CD8-positive, alpha-beta memory T cell (primary cell): ENCODE measurements around the gene AP3S2. TPM values are rescaled to one million over a fixed set of nuclear protein-coding genes. Genes with fewer than 3 reads are reported as not detected.
A peak's percentile ranks its signal among the peaks of the same experiment; 100 is the strongest.

Experiments
- CTCF ChIA-PET: fragments of 350-600 bp; sonication (Branson Sonifier 250); formaldehyde crosslinking; loops from one replicate; lab custom pipeline; 2021; ENCODE audit warnings: antibody characterized with exemption; lab: Charles Lee
- POLR2A ChIA-PET: fragments of 350-600 bp; sonication (Branson Sonifier 250); formaldehyde crosslinking; loops from one replicate; lab custom pipeline; 2021; ENCODE audit warnings: antibody characterized with exemption; lab: Charles Lee
- DNase-seq, 5 donors: peaks; one replicate each; pipeline versions ENCODE4 v3.0.0 to v3.0.0-alpha.2; 2020 to 2022; ENCODE audit warnings: mixed read lengths in 1 of 5
- H3K27ac ChIP-seq: one replicate; pipeline ENCODE4 v1.7.0; 2013; ENCODE audit warnings: low read depth, mild to moderate bottlenecking, low read length, moderate library complexity
- H3K27me3 ChIP-seq: 2 replicates; pipeline ENCODE4 v1.7.0; 2013; ENCODE audit warnings: low read length, mild to moderate bottlenecking; ENCODE audit not compliant: insufficient read depth, poor library complexity, severe bottlenecking
- H3K36me3 ChIP-seq: 2 replicates; pipeline ENCODE4 v1.7.0; 2013; ENCODE audit warnings: mild to moderate bottlenecking, low read length, moderate library complexity; ENCODE audit not compliant: insufficient read depth
- H3K4me1 ChIP-seq: 2 replicates; pipeline ENCODE4 v1.7.0; 2013; ENCODE audit warnings: mild to moderate bottlenecking, low read length, moderate library complexity; ENCODE audit not compliant: insufficient read depth
- H3K4me3 ChIP-seq: 2 replicates; pipeline ENCODE4 v1.7.0; 2013; ENCODE audit warnings: mild to moderate bottlenecking, low read length
- H3K9me3 ChIP-seq: 2 replicates; pipeline ENCODE4 v1.7.0; 2013; ENCODE audit warnings: mild to moderate bottlenecking, low read length
- H3K27ac Mint-ChIP-seq, 8 donors: one replicate each; pipeline ENCODE4 v1.8.0; 2020 to 2021; ENCODE audit warnings: mixed read lengths in 8 of 8, mild to moderate bottlenecking in 6 of 8, inconsistent platforms in 3 of 8, moderate library complexity in 3 of 8
- H3K27me3 Mint-ChIP-seq, 2 donors: one replicate each; pipeline ENCODE4 v1.8.0; 2020 to 2021; ENCODE audit warnings: mixed read lengths in 2 of 2, mild to moderate bottlenecking in 1 of 2, moderate library complexity in 1 of 2
- H3K36me3 Mint-ChIP-seq, 3 donors: one replicate each; pipeline ENCODE4 v1.8.0; 2020 to 2021; ENCODE audit warnings: mixed read lengths in 3 of 3, inconsistent platforms in 1 of 3, mild to moderate bottlenecking in 1 of 3
- H3K4me1 Mint-ChIP-seq, 3 donors: one replicate each; pipeline ENCODE4 v1.8.0; 2020 to 2021; ENCODE audit warnings: mixed read lengths in 3 of 3, inconsistent platforms in 1 of 3, mild to moderate bottlenecking in 1 of 3
- H3K4me3 Mint-ChIP-seq, 7 donors: one replicate each; pipeline ENCODE4 v1.8.0; 2020 to 2021; ENCODE audit warnings: mixed read lengths in 7 of 7, mild to moderate bottlenecking in 6 of 7, moderate library complexity in 4 of 7, inconsistent platforms in 2 of 7
- H3K9me3 Mint-ChIP-seq, 5 donors: one replicate each; pipeline ENCODE4 v1.8.0; 2020 to 2022; ENCODE audit warnings: mixed read lengths in 5 of 5, mild to moderate bottlenecking in 3 of 5, moderate library complexity in 2 of 5, inconsistent platforms in 1 of 5
- polyA plus RNA-seq: library from polyadenylated mRNA; unstranded; fragments of 300-500 nt; fragmentation: Illumina TruSeq; gene quantifications from one replicate; pipeline ENCODE4 v1.2.3, GENCODE V29; 2021
- total RNA-seq, 2 experiments: library from RNA; stranded (reverse); gene quantifications; one replicate each; pipeline ENCODE4 v1.2.3, GENCODE V29; 2021

AP3S2 gene
- total and polyA plus RNA-seq, 3 experiments from 2014 or later = 23.5 to 35.8 (median 24.5) TPM

DNA sequence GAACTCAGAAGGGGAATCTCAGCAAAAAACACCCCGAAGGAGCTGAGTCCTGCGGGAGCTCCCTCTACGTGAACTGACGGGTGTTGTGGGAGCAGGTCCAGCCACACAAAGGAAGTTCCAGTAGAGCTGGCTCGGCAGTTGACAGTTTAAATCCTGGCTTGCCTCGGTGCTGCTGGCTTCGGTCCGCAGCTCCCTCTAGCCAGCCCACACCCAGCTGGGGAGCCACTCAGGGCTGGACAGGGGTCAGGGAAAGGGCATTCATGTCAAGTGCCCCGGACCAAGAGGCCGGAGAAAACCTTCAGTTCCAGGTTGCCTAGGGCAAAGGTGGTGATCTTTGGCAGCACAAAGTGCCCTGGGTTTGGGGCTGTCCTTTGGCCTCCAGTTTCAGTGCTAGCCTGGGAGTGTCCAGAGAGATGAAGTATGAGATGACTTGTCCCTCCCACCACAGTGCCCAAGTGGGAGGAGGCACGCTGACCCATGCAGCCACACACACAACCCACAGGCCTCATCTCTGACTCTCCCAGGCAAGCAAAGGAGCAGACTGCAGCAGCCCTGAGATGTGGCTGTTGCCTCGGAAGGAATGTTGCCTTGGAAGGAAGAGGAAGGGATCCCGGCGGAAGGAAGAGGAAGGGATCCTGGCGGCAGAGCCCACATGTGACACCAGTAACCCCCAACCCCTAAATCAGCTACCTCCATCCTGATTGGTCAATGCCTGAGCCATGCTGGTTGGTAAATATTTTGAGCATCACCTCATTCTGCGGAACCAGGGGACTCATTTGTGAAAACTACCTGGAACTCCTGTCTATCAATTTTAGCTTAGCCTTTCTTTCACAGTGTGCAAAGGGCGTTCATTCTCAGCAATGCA lies 65.3 kb downstream of the AP3S2 start:
- no peak overlapping the region for H3K27ac ChIP-seq
- H3K27me3 ChIP-seq = no peaks in the 10 kb centered on the region
- H3K4me1 Mint-ChIP-seq = no peaks in the 10 kb centered on the region
- peak overlapping the region in 1 of 8 donors; percentile 29 for H3K27ac Mint-ChIP-seq
- ChIA-PET POLR2A (no interaction called here), CTCF (interaction anchor here (1.5 kb wide), 1 partner anchor 46 kb away, joined by 5 read pairs; no protein-coding TSS in a partner anchor)
- no peak overlapping the region for H3K4me3 Mint-ChIP-seq
- H3K9me3 ChIP-seq = no peaks in the 10 kb centered on the region
- H3K36me3 ChIP-seq = peaks cover 7% of the 10 kb centered on the region
- H3K4me3 ChIP-seq = no peak overlapping the region
- no peaks in the 10 kb centered on the region for H3K9me3 Mint-ChIP-seq
- no peaks in the 10 kb centered on the region for H3K4me1 ChIP-seq
- peaks cover 5 to 18% (median 5%) of the 10 kb centered on the region in 3 donors for H3K36me3 Mint-ChIP-seq
- DNase-seq = no peak
- H3K27me3 Mint-ChIP-seq = peaks cover 2 to 5% of the 10 kb centered on the region in 2 donors

DNA sequence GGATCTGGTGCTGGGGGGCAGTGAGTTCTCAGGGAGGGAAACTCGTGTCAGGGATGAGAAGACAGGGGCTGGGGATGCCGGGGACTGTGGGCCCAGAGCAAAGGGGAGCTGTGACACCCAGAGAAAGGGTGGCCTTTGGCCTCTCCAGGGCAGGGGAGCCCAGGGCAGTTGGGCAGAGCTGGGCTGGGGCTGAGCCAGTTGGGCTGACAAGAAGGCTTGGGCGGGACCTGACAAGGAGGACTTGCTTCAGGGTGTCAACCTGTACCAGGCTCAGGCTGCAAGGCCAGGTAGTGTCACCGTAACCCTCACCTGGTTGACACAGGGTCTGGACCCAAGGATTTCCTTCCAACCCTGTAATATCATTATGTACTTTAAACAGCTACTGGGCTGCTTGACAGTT lies 66.0 kb downstream of the AP3S2 start:
- peaks cover under 1% of the 10 kb centered on the region for H3K36me3 ChIP-seq
- Mint-ChIP-seq H3K27me3 (peaks cover 2 to 5% of the 10 kb centered on the region in 2 donors), H3K4me3 (no peak overlapping the region), H3K36me3 (peaks cover 0 to 11% (median 0%) of the 10 kb centered on the region in 3 donors), H3K4me1 (no peaks in the 10 kb centered on the region), H3K9me3 (no peaks in the 10 kb centered on the region), H3K27ac (no peak overlapping the region)
- no peak overlapping the region for H3K27ac ChIP-seq
- no peaks in the 10 kb centered on the region for H3K9me3 ChIP-seq
- CTCF ChIA-PET = interaction anchor here (1.5 kb wide), 1 partner anchor 47 kb away, joined by 5 read pairs; no protein-coding TSS in a partner anchor
- no peaks in the 10 kb centered on the region for H3K4me1 ChIP-seq
- no peaks in the 10 kb centered on the region for H3K27me3 ChIP-seq
- no peak overlapping the region for H3K4me3 ChIP-seq
- POLR2A ChIA-PET = no interaction called here
- no peak for DNase-seq

DNA sequence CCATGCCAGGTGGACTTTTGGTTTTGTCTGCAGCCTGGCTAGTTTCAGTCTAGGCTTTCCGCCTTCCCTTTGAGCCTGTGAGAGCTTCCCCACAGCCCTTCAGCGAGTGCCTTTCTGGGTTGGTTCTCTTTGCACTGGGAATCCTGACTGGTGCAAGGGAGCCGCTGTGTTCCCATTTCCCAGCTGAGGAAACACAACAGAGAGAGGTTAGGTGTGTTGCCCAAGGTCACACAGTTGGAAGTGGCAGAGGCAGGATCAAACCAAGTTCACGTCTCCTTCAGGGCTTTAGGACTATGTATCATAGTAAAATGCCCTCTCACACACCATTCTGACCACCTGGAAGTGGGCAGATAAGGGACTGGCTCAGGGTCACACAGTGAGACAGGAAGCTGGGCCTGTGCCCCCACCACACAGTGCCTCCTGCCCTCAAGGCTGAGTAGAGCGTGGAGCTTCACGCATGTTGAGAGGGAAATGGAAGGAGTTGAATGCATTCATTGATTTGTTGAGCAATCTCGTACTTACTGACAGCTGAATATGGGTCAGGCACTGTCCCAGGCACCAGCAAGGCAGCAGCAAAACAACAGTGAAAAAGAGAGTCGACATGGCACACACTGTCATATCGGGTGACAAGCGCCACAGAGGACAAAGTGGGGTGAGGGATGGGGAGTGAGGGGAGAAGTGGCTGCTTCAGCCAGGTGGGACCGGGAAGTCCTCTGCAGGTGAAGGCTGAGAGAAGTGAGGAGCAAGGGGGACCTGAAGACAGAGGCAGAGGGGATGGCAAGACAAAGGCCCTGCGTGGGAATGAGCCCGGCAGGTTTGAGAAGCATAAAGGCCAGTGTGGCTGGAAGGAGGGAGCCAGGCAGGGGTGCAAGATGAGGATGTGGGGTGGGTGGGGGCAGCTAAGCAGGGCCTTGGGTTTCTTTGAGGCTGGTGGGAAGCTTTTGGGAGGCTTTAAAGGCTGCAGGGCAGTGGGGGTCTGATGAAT lies 66.8 kb downstream of the AP3S2 start:
- no peaks in the 10 kb centered on the region for H3K36me3 ChIP-seq
- H3K4me1 Mint-ChIP-seq = no peaks in the 10 kb centered on the region
- no peaks in the 10 kb centered on the region for H3K27me3 ChIP-seq
- H3K27ac ChIP-seq = no peak overlapping the region
- H3K4me3 Mint-ChIP-seq = no peak overlapping the region
- POLR2A ChIA-PET = no interaction called here
- H3K27me3 Mint-ChIP-seq = peaks cover 4 to 14% of the 10 kb centered on the region in 2 donors
- DNase-seq = no peak
- H3K36me3 Mint-ChIP-seq = peaks cover 0 to 7% (median 0%) of the 10 kb centered on the region in 3 donors
- peak overlapping the region in 1 of 8 donors; percentile 70 for H3K27ac Mint-ChIP-seq
- no peaks in the 10 kb centered on the region for H3K4me1 ChIP-seq
- no peaks in the 10 kb centered on the region for H3K9me3 Mint-ChIP-seq
- no peak overlapping the region for H3K4me3 ChIP-seq
- CTCF ChIA-PET = interaction anchor here (1.5 kb wide), 1 partner anchor 48 kb away, joined by 5 read pairs; no protein-coding TSS in a partner anchor
- H3K9me3 ChIP-seq = no peaks in the 10 kb centered on the region

DNA sequence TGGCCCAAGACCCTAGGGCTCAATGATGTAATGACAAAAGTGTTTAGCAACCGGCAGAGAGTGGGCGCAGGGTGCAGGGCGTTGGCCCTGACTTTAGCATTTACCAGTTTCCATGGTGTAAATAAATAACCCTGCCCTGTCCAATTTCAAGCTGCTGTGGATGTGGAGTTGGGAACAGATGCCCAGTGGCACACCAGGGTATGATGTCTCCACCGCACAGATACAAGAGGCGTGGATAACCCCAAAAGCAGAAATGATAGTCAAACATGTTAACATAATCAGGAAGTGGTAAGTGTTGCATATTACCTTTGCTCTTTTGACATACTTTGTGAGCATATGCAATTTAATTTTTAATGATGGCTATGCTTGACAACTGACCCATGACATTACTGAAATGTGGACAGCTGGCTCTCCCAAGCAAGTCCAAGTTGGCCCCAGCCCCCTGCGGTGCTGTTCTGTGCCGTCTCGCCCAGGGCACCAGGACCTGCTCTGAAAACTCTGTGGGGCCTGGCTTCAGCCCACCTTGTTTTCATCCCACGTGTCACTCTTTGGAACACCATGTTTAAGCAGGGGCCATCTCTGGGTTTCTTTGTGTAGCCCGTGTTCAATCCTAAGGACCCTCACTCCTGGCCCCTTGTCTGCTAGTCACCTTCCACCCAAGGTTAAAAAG lies 68.4 kb downstream of the AP3S2 start:
- H3K36me3 ChIP-seq = no peaks in the 10 kb centered on the region
- CTCF ChIA-PET = no interaction called here
- H3K4me3 ChIP-seq = no peak overlapping the region
- Mint-ChIP-seq H3K4me1 (no peaks in the 10 kb centered on the region), H3K27ac (no peak overlapping the region), H3K36me3 (no peaks in the 10 kb centered on the region), H3K9me3 (no peaks in the 10 kb centered on the region), H3K4me3 (no peak overlapping the region), H3K27me3 (peaks cover 13 to 21% of the 10 kb centered on the region in 2 donors)
- POLR2A ChIA-PET = no interaction called here
- no peak overlapping the region for H3K27ac ChIP-seq
- no peak for DNase-seq
- no peaks in the 10 kb centered on the region for H3K4me1 ChIP-seq
- no peaks in the 10 kb centered on the region for H3K9me3 ChIP-seq
- no peaks in the 10 kb centered on the region for H3K27me3 ChIP-seq

DNA sequence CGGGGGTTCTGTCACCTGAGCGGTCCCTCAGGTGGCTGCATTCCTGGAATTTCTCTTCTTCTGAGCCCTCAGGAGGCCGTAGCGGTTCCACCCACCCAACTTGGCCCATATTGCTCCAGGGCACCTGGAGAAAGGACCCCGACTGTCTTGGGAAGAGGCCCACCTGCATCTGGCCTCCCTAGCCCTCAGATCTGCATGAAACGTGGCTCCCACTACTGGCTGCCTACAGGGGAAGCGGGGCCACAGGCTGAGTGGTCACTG lies 69.3 kb downstream of the AP3S2 start:
- H3K4me1 ChIP-seq = no peaks in the 10 kb centered on the region
- peaks cover 13 to 24% of the 10 kb centered on the region in 2 donors for H3K27me3 Mint-ChIP-seq

DNA sequence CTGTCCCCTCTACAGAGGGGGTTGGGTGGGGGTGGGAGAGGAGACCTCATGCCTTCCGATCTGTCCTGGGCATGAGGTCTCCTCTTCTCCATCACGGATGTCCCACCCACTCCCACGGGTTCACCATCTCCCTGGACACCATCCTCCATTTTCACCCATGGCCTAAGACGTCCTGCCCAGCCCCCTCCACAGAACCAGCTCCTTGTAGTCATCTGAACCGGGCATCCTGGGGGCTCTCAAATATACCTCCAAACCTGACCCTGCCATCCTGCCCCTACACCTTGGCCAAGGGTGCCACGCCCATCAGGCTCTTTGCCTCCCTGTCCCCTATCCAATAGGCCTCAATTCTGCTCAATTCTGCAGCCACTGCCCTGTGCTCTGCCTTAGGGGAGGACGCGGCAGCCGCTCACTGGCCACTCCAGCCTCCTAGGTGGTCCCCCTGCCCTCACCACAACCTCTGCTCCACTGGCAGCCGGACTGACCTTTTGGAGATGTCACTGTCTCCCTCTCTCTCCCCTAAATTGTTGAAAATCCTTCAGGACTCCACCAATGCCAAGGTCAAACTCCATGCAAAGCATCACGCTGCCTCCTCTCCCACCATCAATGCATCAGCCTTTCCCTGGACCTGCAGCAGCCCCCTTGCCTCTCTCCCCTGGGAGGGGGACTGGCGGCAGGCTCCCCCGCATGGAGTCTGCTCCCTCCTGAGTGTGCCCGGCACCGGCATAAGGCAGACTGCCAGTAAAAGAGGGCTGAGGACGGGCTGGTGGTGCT lies 69.8 kb downstream of the AP3S2 start:
- Mint-ChIP-seq H3K4me3 (no peak overlapping the region), H3K9me3 (no peaks in the 10 kb centered on the region), H3K27ac (peak overlapping the region in 1 of 8 donors; percentile 46), H3K4me1 (no peaks in the 10 kb centered on the region), H3K27me3 (peaks cover 15 to 28% of the 10 kb centered on the region in 2 donors), H3K36me3 (no peaks in the 10 kb centered on the region)
- Histone ChIP-seq H3K36me3 (no peaks in the 10 kb centered on the region), H3K4me1 (no peaks in the 10 kb centered on the region), H3K27ac (no peak overlapping the region), H3K9me3 (no peaks in the 10 kb centered on the region), H3K4me3 (no peak overlapping the region), H3K27me3 (no peaks in the 10 kb centered on the region)
- DNase-seq = no peak
- CTCF ChIA-PET = no interaction called here
- POLR2A ChIA-PET = no interaction called here

More for the DNA sequence above, 69.3 kb downstream of the AP3S2 start:
- Mint-ChIP-seq H3K4me1 (no peaks in the 10 kb centered on the region), H3K4me3 (no peak overlapping the region), H3K27ac (no peak overlapping the region), H3K9me3 (no peaks in the 10 kb centered on the region), H3K36me3 (no peaks in the 10 kb centered on the region)
- Histone ChIP-seq H3K4me3 (no peak overlapping the region), H3K27ac (no peak overlapping the region), H3K9me3 (no peaks in the 10 kb centered on the region), H3K27me3 (no peaks in the 10 kb centered on the region), H3K36me3 (no peaks in the 10 kb centered on the region)
- ChIA-PET CTCF (no interaction called here), POLR2A (no interaction called here)
- DNase-seq = no peak

DNA sequence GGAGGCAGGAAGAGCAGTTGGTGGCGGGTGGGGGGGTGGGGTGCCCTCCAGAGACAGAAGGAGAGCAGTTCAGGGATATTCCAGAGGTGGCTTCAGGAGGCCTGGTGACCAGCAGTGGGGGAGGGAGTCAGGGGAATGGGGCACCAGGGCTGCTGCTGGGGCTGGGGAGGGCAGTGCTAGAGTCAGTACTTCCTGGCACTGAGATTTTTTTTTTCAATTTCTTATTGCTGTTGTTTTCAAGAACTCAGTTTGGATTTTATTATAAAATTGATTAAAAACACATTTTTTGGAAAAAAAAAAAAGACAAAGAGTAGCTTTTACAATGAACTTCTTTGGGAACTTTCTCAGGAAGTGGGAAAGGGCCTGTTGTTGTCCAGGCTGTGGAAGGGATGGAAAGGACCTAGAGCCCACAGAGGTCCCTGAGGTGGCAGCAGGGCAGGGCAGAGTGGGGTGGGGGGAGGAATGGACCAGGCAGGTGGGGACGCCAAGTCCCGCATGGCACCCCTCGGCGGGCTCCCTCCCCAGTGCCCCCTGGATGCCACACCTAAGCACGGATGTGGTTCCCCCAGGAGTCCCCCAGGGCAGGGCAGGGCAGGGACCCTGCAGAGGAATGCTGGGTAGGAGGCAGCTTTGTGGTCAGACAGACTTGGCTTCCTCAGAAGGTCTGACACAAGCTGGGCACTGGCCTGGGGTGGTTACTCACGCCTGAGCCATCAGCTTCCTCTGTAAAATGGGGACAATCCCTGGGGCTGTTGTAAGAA lies 70.7 kb downstream of the AP3S2 start:
- H3K27me3 Mint-ChIP-seq = peaks cover 15 to 31% of the 10 kb centered on the region in 2 donors
- no peaks in the 10 kb centered on the region for H3K27me3 ChIP-seq
- DNase-seq = no peak
- CTCF ChIA-PET = no interaction called here
- H3K27ac Mint-ChIP-seq = no peak overlapping the region
- POLR2A ChIA-PET = no interaction called here
- no peaks in the 10 kb centered on the region for H3K4me1 Mint-ChIP-seq
- no peaks in the 10 kb centered on the region for H3K36me3 Mint-ChIP-seq
- H3K4me1 ChIP-seq = no peaks in the 10 kb centered on the region
- no peaks in the 10 kb centered on the region for H3K36me3 ChIP-seq
- H3K9me3 ChIP-seq = no peaks in the 10 kb centered on the region
- no peaks in the 10 kb centered on the region for H3K9me3 Mint-ChIP-seq
- H3K4me3 ChIP-seq = no peak overlapping the region
- H3K4me3 Mint-ChIP-seq = no peak overlapping the region
- H3K27ac ChIP-seq = no peak overlapping the region
